Type B pancreatic cell (in vitro differentiated cells): Measurements from ENCODE around the gene PAXX. TPM values are rescaled to one million over a fixed set of nuclear protein-coding genes. Genes with fewer than 3 reads are reported as not detected.

ENCODE experiments used
- DNase-seq: peaks from one replicate; pipeline ENCODE4 v3.0.0; 2021; ENCODE audit warnings: mixed read lengths; ENCODE audit not compliant: unreplicated experiment; ENCODE audit errors: extremely low spot score
- H3K27ac Mint-ChIP-seq: 2 replicates; pipeline ENCODE4 v1.8.0; 2021; ENCODE audit warnings: mild to moderate bottlenecking, mixed read lengths
- H3K27me3 Mint-ChIP-seq: 2 replicates; pipeline ENCODE4 v1.8.0; 2021; ENCODE audit warnings: mixed read lengths
- H3K36me3 Mint-ChIP-seq: 2 replicates; pipeline ENCODE4 v1.8.0; 2021; ENCODE audit warnings: mixed read lengths
- H3K4me1 Mint-ChIP-seq: one replicate; pipeline ENCODE4 v1.8.0; 2021; ENCODE audit warnings: mixed read lengths; ENCODE audit not compliant: unreplicated experiment
- H3K4me3 Mint-ChIP-seq: 2 replicates; pipeline ENCODE4 v1.8.0; 2021; ENCODE audit warnings: mild to moderate bottlenecking, mixed read lengths
- H3K9me3 Mint-ChIP-seq: 2 replicates; pipeline ENCODE4 v1.8.0; 2021; ENCODE audit warnings: mixed read lengths
- CTCF ChIP-seq: fragments of 200-600 bp; sonication (generic); conservative IDR thresholded peaks from 2 replicates; pipeline ENCODE4 v1.5.0; 2021; ENCODE audit warnings: antibody characterized with exemption, mild to moderate bottlenecking
- total RNA-seq: library from RNA; stranded (reverse); gene quantifications from 2 replicates; pipeline ENCODE4 v1.2.1, GENCODE V29; 2021; ENCODE audit warnings: low replicate concordance

The PAXX gene
- total RNA-seq, 1 donor from 2014 or later = 63.4 TPM

GRCh38 chr9:136972335-136972734, 19.9 kb upstream of the PAXX start:
- H3K4me1 Mint-ChIP-seq = no peaks in the 10 kb centered on the region
- no peak overlapping the region for H3K27ac Mint-ChIP-seq
- no peaks in the 10 kb centered on the region for H3K9me3 Mint-ChIP-seq
- no peak for TF ChIP-seq CTCF
- H3K36me3 Mint-ChIP-seq = no peaks in the 10 kb centered on the region
- no peaks in the 10 kb centered on the region for H3K27me3 Mint-ChIP-seq
- no peak for DNase-seq
- no peak overlapping the region for H3K4me3 Mint-ChIP-seq

DNA sequence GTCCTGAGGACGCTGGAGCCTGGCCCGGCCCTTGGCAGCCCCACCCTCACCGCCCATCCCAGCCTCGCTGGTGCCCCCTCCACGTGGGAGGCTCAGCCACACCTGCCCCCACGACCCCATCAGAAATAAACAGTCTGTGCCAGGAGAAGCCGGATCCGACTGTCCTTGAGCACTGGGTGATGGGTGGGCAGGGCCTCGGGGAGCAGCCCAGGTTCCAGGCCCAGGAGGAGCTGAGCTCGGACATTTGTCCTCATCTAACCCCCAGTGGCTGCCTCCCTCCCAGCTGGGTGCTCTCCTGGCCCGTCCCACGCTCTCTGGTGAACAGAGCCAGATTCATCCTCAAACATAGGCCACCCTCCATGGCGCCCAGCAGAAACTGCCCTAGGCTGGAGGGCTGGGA, 19.5 kb upstream of the PAXX start:
- H3K27ac Mint-ChIP-seq = no peak overlapping the region
- DNase-seq = no peak
- no peaks in the 10 kb centered on the region for H3K9me3 Mint-ChIP-seq
- no peaks in the 10 kb centered on the region for H3K4me1 Mint-ChIP-seq
- TF ChIP-seq CTCF = no peak
- no peak overlapping the region for H3K4me3 Mint-ChIP-seq
- no peaks in the 10 kb centered on the region for H3K27me3 Mint-ChIP-seq
- no peaks in the 10 kb centered on the region for H3K36me3 Mint-ChIP-seq

GRCh38 chr9:136973618-136974617, 18.3 kb upstream of the PAXX start:
- Mint-ChIP-seq H3K4me3 (no peak overlapping the region), H3K36me3 (no peaks in the 10 kb centered on the region), H3K27me3 (no peaks in the 10 kb centered on the region), H3K27ac (no peak overlapping the region), H3K9me3 (no peaks in the 10 kb centered on the region), H3K4me1 (no peaks in the 10 kb centered on the region)
- TF ChIP-seq CTCF = no peak
- no peak for DNase-seq

- H3K27ac Mint-ChIP-seq = no peak overlapping the region
These were observed 17.2 kb upstream of the PAXX start for GRCh38 chr9:136974817-136975535.

DNA sequence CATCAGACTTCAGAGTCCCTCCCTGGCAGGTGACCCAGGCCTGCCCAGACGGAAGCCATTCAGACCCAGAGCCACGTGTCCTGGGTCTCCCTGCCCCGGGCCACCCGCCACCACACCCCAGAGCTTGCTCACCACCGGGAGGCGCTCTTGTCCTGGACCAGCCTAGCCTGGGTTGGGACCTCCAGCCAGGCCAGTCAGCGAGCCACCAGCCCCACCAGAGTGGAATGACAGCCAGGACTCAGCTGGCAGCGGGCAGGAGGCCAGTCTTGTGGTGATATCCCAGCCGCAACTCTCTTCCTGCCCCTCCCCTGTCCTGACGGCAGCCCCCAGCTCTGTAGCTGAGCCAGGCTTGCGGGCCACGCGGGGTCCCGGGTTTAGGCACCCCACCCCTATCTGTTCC, 16.6 kb upstream of the PAXX start:
- no peaks in the 10 kb centered on the region for H3K36me3 Mint-ChIP-seq
- H3K27ac Mint-ChIP-seq = no peak overlapping the region
- H3K27me3 Mint-ChIP-seq = no peaks in the 10 kb centered on the region
- no peaks in the 10 kb centered on the region for H3K9me3 Mint-ChIP-seq
- H3K4me3 Mint-ChIP-seq = no peak overlapping the region
- H3K4me1 Mint-ChIP-seq = peaks cover 2% of the 10 kb centered on the region
- peak; percentile 24 for TF ChIP-seq CTCF
- DNase-seq = no peak

More at GRCh38 chr9:136974817-136975535, 17.2 kb upstream of the PAXX start:
- Mint-ChIP-seq H3K4me1 (no peaks in the 10 kb centered on the region), H3K4me3 (no peak overlapping the region), H3K27me3 (no peaks in the 10 kb centered on the region), H3K9me3 (no peaks in the 10 kb centered on the region), H3K36me3 (no peaks in the 10 kb centered on the region)
- TF ChIP-seq CTCF = no peak
- DNase-seq = no peak
